NCI-H2081 treated with DMSO at 0.1 percent for 48 hours (cell line): ENCODE measurements around the gene MAPK13.

Source experiments
- DNase-seq: peaks from one replicate; lab custom pipeline; 2025; lab: John Stamatoyannopoulos, UW

MAPK13 gene

GRCh38 chr6:36154286-36154685 lies 24.0 kb downstream of the MAPK13 start:
- DNase-seq: no peak

GRCh38 chr6:36155662-36156061 lies 25.3 kb downstream of the MAPK13 start:
- no peak for DNase-seq

- DNase-seq: no peak
These were observed 29.9 kb downstream of the MAPK13 start for GRCh38 chr6:36160147-36160760.

- no peak for DNase-seq
These were observed 39.0 kb downstream of the MAPK13 start for GRCh38 chr6:36169023-36170007.

GRCh38 chr6:36170704-36171103 lies 40.4 kb downstream of the MAPK13 start:
- no peak for DNase-seq

GRCh38 chr6:36171573-36171972 lies 41.3 kb downstream of the MAPK13 start:
- no peak for DNase-seq

- no peak for DNase-seq
These were observed 46.9 kb downstream of the MAPK13 start for GRCh38 chr6:36177166-36177565.

GRCh38 chr6:36178544-36178943 lies 48.2 kb downstream of the MAPK13 start:
- DNase-seq: no peak

- no peak for DNase-seq
These were observed 49.8 kb downstream of the MAPK13 start for GRCh38 chr6:36180126-36180525.

GRCh38 chr6:36184311-36184710 lies 54.0 kb downstream of the MAPK13 start:
- DNase-seq: no peak

GRCh38 chr6:36186199-36186598 lies 55.9 kb downstream of the MAPK13 start:
- DNase-seq: no peak

- no peak for DNase-seq
These were observed 57.1 kb downstream of the MAPK13 start for GRCh38 chr6:36187446-36187845.
